ENCODE data around the gene CACNA2D3.

CACNA2D3 gene

DNA sequence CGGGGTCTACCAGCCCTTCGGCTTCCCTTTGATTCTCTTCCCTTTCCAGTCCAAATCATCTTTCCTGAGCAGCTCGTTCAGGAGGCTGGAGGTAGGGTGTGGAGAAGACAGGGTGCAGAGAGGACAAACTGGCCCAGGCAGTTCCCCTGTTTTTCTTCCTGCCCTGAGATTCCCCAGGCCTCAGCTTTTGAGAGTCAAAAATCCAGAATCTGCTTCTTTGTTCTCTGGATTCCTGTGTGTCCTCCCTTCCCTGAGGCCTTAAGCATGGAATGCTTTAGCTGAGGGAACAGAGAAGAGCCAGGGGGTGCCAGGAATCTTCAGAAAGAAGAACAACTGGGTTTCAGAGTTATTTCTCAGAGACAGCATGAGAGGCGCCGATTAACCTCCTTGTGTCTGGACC lies 832.2 kb downstream of the CACNA2D3 start:
- Histone ChIP-seq H3K9me3 (ENCODE audit: low read depth, low read length) (no peaks in the 10 kb centered on the region), H3K36me3 (ENCODE audit: insufficient read depth, low read length) (no peaks in the 10 kb centered on the region), H3K9ac (ENCODE audit: insufficient read length) (no peak overlapping the region), H3K27ac (no peak overlapping the region), H3K4me3 (no peak overlapping the region)
- DNase-seq (ENCODE audit: low read depth, low spot score) = no peak
- no peak for TF ChIP-seq FOXP2 (optimal IDR thresholded peaks at IDR 0.05; ENCODE audit: control extremely low read depth, extremely low read length, insufficient read depth)
- no peak for TF ChIP-seq POLR2AphosphoS5 (IDR thresholded peaks at IDR 0.05; ENCODE audit: borderline replicate concordance, low read depth, low read length)

DNA sequence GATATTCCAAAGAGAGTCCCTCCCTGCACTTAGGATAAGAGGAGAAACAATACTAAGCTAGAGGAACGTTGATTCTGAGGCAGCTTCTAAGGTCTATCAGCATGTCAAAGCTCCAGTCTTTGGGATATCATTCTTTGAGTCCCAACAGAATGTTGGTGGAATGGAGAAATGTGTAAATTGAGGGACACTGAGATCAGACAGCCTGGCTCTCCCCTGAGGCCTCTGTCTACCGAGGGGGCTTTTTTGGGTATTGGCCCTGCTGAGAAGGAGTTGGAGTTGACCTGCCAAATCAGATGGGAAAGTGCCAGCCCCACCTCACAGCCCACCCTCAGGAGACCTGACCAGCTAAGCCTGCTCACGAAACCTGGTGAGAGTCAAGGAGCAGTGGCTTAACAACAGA lies 833.1 kb downstream of the CACNA2D3 start:
- Histone ChIP-seq H3K4me3 (no peak overlapping the region), H3K9me3 (ENCODE audit: low read depth, low read length) (no peaks in the 10 kb centered on the region), H3K27ac (no peak overlapping the region), H3K9ac (ENCODE audit: insufficient read length) (no peak overlapping the region), H3K36me3 (ENCODE audit: insufficient read depth, low read length) (no peaks in the 10 kb centered on the region)
- DNase-seq (ENCODE audit: low read depth, low spot score) = no peak
- TF ChIP-seq POLR2AphosphoS5 (IDR thresholded peaks at IDR 0.05; ENCODE audit: borderline replicate concordance, low read depth, low read length) (no peak), FOXP2 (optimal IDR thresholded peaks at IDR 0.05; ENCODE audit: control extremely low read depth, extremely low read length, insufficient read depth) (no peak), EZH2 (IDR thresholded peaks at IDR 0.05) (no peak)

DNA sequence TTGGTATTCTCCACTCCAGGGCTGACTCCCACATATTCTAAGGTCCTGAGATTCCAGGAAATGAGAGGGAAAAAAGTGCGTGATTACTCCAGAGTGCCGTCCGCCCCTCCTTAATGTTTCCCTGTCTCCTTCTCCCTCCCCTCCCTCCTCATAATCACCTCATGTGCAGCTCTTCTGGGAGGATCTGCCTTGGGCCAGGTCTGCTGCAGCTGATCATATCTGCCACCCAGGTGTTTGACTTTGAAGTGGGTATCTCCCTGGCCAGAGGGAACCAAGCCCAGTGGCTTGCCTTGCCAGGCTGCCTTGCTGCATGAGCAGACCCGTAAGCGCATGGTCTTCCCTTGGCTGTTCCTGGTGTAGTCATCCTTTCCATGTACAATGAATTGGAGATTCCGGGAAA lies 833.6 kb downstream of the CACNA2D3 start:
- no peak overlapping the region for H3K4me3 ChIP-seq
- H3K9ac ChIP-seq (ENCODE audit: insufficient read length) = no peak overlapping the region
- DNase-seq (ENCODE audit: low read depth, low spot score) = no peak
- H3K9me3 ChIP-seq (ENCODE audit: low read depth, low read length) = no peaks in the 10 kb centered on the region
- TF ChIP-seq POLR2AphosphoS5 (IDR thresholded peaks at IDR 0.05; ENCODE audit: borderline replicate concordance, low read depth, low read length) (no peak), FOXP2 (optimal IDR thresholded peaks at IDR 0.05; ENCODE audit: control extremely low read depth, extremely low read length, insufficient read depth) (no peak), EZH2 (IDR thresholded peaks at IDR 0.05) (no peak)
- no peaks in the 10 kb centered on the region for H3K36me3 ChIP-seq (ENCODE audit: insufficient read depth, low read length)
- no peak overlapping the region for H3K27ac ChIP-seq

DNA sequence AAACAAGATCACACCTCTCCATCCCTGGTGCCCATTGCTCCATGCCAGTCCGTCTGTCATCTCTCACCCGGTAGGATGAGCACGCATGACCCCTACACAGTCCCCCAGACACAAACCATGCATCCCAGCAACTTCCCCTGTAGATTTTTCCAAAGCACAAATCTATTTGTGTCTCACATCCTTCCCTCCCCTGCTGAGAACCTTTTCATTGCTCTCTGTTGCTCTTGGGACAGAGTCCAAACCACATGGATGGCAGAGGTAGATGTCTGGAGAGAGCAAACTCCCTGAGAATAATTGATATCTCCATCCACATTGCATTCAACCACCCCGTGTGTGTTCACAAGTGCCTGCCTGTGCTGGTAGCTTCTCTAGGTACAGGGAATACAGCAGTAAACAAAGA lies 835.4 kb downstream of the CACNA2D3 start:
- TF ChIP-seq POLR2AphosphoS5 (IDR thresholded peaks at IDR 0.05; ENCODE audit: borderline replicate concordance, low read depth, low read length) (no peak), EZH2 (IDR thresholded peaks at IDR 0.05) (no peak)
- Histone ChIP-seq H3K27ac (no peak overlapping the region), H3K9me3 (ENCODE audit: low read depth, low read length) (no peaks in the 10 kb centered on the region), H3K9ac (ENCODE audit: insufficient read length) (no peak overlapping the region), H3K4me3 (no peak overlapping the region), H3K36me3 (ENCODE audit: insufficient read depth, low read length) (no peaks in the 10 kb centered on the region)
- no peak for DNase-seq (ENCODE audit: low read depth, low spot score)

DNA sequence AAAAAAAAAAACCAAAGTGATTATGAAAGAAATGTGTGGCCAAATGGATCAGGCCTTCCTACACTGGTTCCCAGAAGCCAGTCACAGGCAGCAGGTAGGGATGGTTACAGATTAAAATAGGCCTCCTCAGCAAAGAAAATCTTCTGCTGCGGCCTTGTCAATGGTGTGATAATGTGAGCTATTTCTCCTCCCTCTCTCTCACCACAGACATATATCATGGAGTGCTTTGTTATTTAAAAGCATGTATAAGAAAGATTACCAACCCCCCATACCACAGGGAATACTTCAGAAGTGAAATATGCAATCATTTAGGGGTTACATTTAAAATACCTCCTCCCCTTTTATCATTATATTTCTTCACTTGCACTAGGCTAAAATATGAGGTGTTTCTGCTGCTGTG lies 837.7 kb downstream of the CACNA2D3 start:
- Histone ChIP-seq H3K4me3 (no peak overlapping the region), H3K36me3 (ENCODE audit: insufficient read depth, low read length) (no peaks in the 10 kb centered on the region), H3K27ac (no peak overlapping the region), H3K9ac (ENCODE audit: insufficient read length) (no peak overlapping the region), H3K9me3 (ENCODE audit: low read depth, low read length) (no peaks in the 10 kb centered on the region)
- no peak for DNase-seq (ENCODE audit: low read depth, low spot score)
- TF ChIP-seq EZH2 (IDR thresholded peaks at IDR 0.05) (no peak), POLR2AphosphoS5 (IDR thresholded peaks at IDR 0.05; ENCODE audit: borderline replicate concordance, low read depth, low read length) (no peak), FOXP2 (optimal IDR thresholded peaks at IDR 0.05; ENCODE audit: control extremely low read depth, extremely low read length, insufficient read depth) (no peak)

DNA sequence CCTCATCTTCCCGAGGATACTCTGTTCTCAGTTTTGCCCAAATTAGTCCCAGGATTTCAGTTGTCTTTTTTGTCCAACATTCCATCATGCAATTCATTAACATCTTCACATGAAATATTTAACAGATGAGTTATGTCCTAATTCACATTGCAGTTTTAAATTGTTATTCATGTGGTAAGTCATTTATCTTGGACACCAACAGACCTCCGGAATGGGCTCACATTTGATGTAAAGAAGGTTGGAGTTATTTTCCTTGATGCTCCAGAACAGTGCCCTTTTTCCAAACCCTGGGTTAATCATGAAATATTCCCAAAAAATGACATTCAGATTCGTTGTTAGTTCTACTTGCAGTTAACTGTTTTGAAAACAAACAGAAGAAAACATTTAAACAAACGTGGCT lies 838.3 kb downstream of the CACNA2D3 start:
- no peaks in the 10 kb centered on the region for H3K9me3 ChIP-seq (ENCODE audit: low read depth, low read length)
- DNase-seq (ENCODE audit: low read depth, low spot score) = no peak
- no peak overlapping the region for H3K4me3 ChIP-seq
- no peak for TF ChIP-seq POLR2AphosphoS5 (IDR thresholded peaks at IDR 0.05; ENCODE audit: borderline replicate concordance, low read depth, low read length)
- no peak for TF ChIP-seq EZH2 (IDR thresholded peaks at IDR 0.05)
- TF ChIP-seq FOXP2 (optimal IDR thresholded peaks at IDR 0.05; ENCODE audit: control extremely low read depth, extremely low read length, insufficient read depth) = no peak
- H3K27ac ChIP-seq = no peak overlapping the region
- H3K36me3 ChIP-seq (ENCODE audit: insufficient read depth, low read length) = no peaks in the 10 kb centered on the region
- H3K9ac ChIP-seq (ENCODE audit: insufficient read length) = no peak overlapping the region

DNA sequence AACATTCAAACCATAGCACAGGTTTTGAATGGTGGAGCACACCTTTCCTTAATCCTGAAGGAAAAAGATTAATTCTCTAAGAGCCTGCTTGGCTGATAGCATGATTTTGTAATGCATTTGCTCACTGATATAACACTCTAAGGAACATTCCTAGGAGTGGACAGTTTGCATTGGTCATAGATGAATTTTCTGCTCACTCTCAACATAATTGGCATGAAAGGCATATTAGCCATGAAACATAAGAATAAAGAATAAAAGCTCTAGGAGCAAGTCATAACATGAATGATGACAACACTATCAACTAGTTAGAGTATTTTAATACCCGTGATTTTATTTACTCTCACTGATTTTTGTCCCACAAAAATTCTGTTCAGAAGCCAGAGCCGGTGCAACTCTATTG lies 839.8 kb downstream of the CACNA2D3 start:
- DNase-seq (ENCODE audit: low read depth, low spot score) = no peak
- Histone ChIP-seq H3K9me3 (ENCODE audit: low read depth, low read length) (no peaks in the 10 kb centered on the region), H3K4me3 (no peak overlapping the region), H3K36me3 (ENCODE audit: insufficient read depth, low read length) (no peaks in the 10 kb centered on the region), H3K9ac (ENCODE audit: insufficient read length) (no peak overlapping the region), H3K27ac (no peak overlapping the region)
- TF ChIP-seq POLR2AphosphoS5 (IDR thresholded peaks at IDR 0.05; ENCODE audit: borderline replicate concordance, low read depth, low read length) (no peak), FOXP2 (optimal IDR thresholded peaks at IDR 0.05; ENCODE audit: control extremely low read depth, extremely low read length, insufficient read depth) (no peak), EZH2 (IDR thresholded peaks at IDR 0.05) (no peak)

DNA sequence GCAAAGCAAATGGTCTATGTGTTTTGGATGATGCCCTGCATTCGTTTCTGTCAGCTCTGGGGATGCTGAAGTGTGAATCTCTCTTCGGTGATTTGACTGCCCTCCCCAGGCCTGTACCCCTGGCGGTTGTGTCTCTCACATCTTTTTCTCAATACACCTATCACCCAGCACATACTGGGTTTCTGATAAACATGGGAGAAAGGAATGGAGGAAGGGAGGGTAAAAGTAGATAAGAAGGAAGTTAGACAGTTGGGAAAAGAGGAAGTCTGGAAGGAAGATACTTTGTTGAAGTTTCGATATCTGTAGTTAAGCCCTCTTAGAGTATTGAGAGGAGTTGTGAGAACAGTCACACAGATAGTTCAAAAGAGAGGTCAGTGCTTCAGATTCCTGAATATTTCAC lies 841.3 kb downstream of the CACNA2D3 start:
- Histone ChIP-seq H3K36me3 (ENCODE audit: insufficient read depth, low read length) (no peaks in the 10 kb centered on the region), H3K27ac (no peak overlapping the region), H3K4me3 (no peak overlapping the region), H3K9ac (ENCODE audit: insufficient read length) (no peak overlapping the region), H3K9me3 (ENCODE audit: low read depth, low read length) (no peaks in the 10 kb centered on the region)
- DNase-seq (ENCODE audit: low read depth, low spot score) = no peak
- TF ChIP-seq FOXP2 (optimal IDR thresholded peaks at IDR 0.05; ENCODE audit: control extremely low read depth, extremely low read length, insufficient read depth) (no peak), EZH2 (IDR thresholded peaks at IDR 0.05) (no peak), POLR2AphosphoS5 (IDR thresholded peaks at IDR 0.05; ENCODE audit: borderline replicate concordance, low read depth, low read length) (no peak)

DNA sequence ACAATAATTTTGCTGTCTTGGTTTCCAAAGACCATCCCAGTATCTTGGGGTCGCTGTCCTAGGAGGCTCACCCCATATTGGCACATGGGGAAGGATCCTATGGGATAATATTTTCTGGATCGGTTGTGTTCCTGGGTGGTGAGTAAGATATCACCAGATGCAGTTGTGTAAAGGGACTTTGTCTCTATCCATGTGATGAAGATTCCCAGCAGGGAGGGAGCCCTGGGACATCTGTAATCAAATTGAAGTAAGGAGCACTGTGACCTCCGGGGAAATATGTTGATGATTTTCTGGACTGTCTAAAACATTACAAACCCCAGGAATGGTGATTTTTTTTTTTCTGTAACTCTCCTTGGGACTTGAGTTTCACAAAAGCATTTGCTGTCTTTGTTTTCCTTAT lies 841.7 kb downstream of the CACNA2D3 start:
- Histone ChIP-seq H3K36me3 (ENCODE audit: insufficient read depth, low read length) (no peaks in the 10 kb centered on the region), H3K9me3 (ENCODE audit: low read depth, low read length) (no peaks in the 10 kb centered on the region), H3K27ac (no peak overlapping the region), H3K9ac (ENCODE audit: insufficient read length) (no peak overlapping the region), H3K4me3 (no peak overlapping the region)
- DNase-seq (ENCODE audit: low read depth, low spot score) = no peak
- TF ChIP-seq FOXP2 (optimal IDR thresholded peaks at IDR 0.05; ENCODE audit: control extremely low read depth, extremely low read length, insufficient read depth) (no peak), EZH2 (IDR thresholded peaks at IDR 0.05) (no peak), POLR2AphosphoS5 (IDR thresholded peaks at IDR 0.05; ENCODE audit: borderline replicate concordance, low read depth, low read length) (no peak)
